GM18519 (cell line): ENCODE data around the gene PTAFR.
A peak's percentile ranks its signal among the peaks of the same experiment; 100 is the strongest.

Source experiments
- ATAC-seq: cut with Tn5 transposase; IDR thresholded peaks from one replicate; pipeline ENCODE4 v1.9.1; 2021; ENCODE audit warnings: mild to moderate bottlenecking, moderate library complexity; ENCODE audit not compliant: unreplicated experiment, low FRiP score

Gene PTAFR

GRCh38 chr1:28178690-28179485, 2.4 kb upstream of the PTAFR start:
- no peak for ATAC-seq

GRCh38 chr1:28175955-28176485, 470 bp downstream of the PTAFR start:
- ATAC-seq, result no peak

GRCh38 chr1:28173980-28174297, 2.6 kb downstream of the PTAFR start:
- ATAC-seq, result no peak

- no peak for ATAC-seq
Observed at GRCh38 chr1:28173151-28173979, 3.1 kb downstream of the PTAFR start.

- ATAC-seq, result peak; percentile 42
Observed at GRCh38 chr1:28172713-28173150, 3.8 kb downstream of the PTAFR start.

GRCh38 chr1:28171246-28171645, 5.2 kb downstream of the PTAFR start:
- no peak for ATAC-seq

- no peak for ATAC-seq
Observed at GRCh38 chr1:28170001-28170596, 6.4 kb downstream of the PTAFR start.

- no peak for ATAC-seq
Observed at GRCh38 chr1:28163496-28164161, 12.9 kb downstream of the PTAFR start.

- ATAC-seq, result no peak
Observed at GRCh38 chr1:28162151-28162550, 14.3 kb downstream of the PTAFR start.

GRCh38 chr1:28161751-28162150, 14.7 kb downstream of the PTAFR start:
- no peak for ATAC-seq

- no peak for ATAC-seq
Observed at GRCh38 chr1:28160782-28161266, 15.7 kb downstream of the PTAFR start.

GRCh38 chr1:28159680-28160079, 16.8 kb downstream of the PTAFR start:
- no peak for ATAC-seq

GRCh38 chr1:28159243-28159642, 17.2 kb downstream of the PTAFR start:
- ATAC-seq, result no peak

GRCh38 chr1:28157894-28158293, 18.6 kb downstream of the PTAFR start:
- ATAC-seq, result no peak

- no peak for ATAC-seq
Observed at GRCh38 chr1:28156821-28157220, 19.7 kb downstream of the PTAFR start.

GRCh38 chr1:28155628-28156027, 20.9 kb downstream of the PTAFR start:
- ATAC-seq, result no peak

GRCh38 chr1:28154078-28154594, 22.4 kb downstream of the PTAFR start:
- no peak for ATAC-seq

- no peak for ATAC-seq
Observed at GRCh38 chr1:28150125-28150780, 26.2 kb downstream of the PTAFR start.

GRCh38 chr1:28148880-28149195, 27.7 kb downstream of the PTAFR start:
- no peak for ATAC-seq
